ENCODE data around the gene TRANK1.
"Not testable (repeated sequence)": the region's sequence is repeated elsewhere in the genome, so short reads cannot be mapped to it uniquely, and the experiment has no call there.

Gene TRANK1

DNA sequence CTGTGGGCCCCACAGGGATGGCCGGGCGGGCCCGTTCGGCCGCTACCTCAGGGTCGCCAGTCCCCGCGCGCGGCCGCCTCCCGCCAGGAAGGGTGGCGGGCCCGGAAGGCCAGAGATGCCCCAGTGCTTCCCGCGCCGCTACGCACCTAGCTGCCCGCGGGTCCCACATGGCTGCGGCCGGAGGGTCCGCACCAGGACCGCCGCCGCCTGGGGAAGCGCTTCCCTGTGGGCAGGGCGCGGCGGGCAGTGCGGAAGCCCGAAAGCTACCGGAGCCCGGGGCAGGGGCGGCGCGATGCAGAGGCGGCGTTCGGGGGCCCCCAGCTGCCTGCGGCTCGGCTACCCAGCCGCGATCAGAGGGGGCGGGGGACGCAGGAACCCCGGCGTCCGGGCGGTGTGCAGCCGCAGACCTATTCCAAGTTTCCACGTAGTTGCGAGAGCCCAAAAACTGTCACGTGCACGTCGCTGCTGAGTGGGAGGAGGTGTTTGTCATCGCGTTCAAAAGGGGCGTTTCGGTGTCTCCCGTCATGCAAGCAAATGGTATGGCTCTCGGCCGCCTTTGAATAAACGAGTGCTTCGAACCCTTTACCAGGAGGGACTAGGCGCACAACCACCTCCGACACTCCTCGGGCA is at the start of gene TRANK1:
Gene TRANK1, minus strand, starts transcription at position 414 of the 630 bp plus-strand sequence. Its CDS starts 245 bp downstream, at position 169.
- peak; percentile 80 for DNase-seq

- peak; percentile 93 for DNase-seq
Measured at GRCh38 chr3:36993326-36994283, 48.8 kb upstream of the TRANK1 start, which contains the start of gene MLH1. Gene MLH1, plus strand, starts transcription at chr3:36993518. Its CDS starts 30 bp downstream, at chr3:36993548.

GRCh38 chr3:36992806-36993325 is 48.0 kb upstream of the TRANK1 start, which contains the start of gene EPM2AIP1:
Gene EPM2AIP1, minus strand, starts transcription at chr3:36993131. Its CDS starts 54 bp downstream, at chr3:36993077.
- DNase-seq, result peak; percentile 87

DNA sequence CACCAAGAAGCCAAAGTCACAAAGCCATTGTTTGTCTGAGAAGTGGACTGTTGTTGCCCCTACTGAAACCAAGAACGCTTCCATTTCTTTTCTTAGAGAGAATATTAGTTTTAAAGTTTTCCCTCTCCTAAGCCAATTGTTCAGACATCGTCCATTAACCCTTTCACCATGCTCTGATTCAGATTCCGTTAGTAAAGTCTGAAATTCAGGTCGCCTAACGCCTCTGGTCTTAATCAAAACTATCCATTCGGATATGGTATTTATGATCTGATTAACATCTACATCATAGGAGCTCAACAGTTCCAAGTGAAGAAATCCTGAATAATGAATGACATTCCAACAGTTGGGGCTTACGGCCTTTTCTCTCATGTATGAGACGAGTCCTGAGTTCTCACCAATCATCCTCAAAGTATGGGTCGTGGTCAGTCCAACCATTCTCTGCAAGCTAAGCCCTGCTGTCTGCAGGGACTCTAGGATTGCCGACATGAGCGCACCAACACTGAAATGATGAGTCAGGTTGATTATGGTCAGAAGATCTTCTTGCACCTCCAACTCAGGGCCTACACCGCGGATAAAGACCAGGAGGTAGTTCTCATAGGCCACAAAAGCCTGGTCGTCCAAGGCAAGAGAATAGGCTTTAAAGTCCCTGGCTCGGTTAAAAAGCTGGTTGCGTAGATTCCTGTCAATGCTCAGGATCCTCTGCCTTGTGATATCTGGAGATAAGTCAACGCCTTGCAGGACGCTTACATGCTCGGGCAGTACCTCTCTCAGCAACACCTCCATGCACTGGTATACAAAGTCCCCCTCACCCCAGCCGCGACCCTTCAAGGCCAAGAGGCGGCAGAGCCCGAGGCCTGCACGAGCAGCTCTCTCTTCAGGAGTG is 47.3 kb upstream of the TRANK1 start:
- DNase-seq, result no peak

- no peak for DNase-seq
Measured at GRCh38 chr3:36991147-36991546, 46.3 kb upstream of the TRANK1 start.

DNA sequence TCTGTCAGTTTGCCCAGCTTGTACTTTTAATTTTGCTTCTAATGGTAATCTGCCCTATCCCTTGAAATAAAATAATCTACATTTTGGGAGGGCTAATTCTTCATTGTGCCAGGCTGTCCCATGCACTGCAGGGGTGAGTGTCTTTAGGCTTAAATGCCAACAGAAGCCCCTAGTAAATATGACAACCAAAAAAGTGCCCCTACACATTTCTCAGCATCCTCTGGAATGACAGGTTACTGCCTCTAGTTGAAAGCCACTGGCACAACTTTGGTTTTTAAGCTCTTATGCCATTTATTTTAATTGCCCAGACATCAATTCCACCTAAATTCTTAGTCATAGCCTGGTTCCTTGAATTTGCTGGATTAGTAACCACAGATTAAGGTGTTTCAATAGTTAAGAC is 44.7 kb upstream of the TRANK1 start:
- no peak for DNase-seq

DNA sequence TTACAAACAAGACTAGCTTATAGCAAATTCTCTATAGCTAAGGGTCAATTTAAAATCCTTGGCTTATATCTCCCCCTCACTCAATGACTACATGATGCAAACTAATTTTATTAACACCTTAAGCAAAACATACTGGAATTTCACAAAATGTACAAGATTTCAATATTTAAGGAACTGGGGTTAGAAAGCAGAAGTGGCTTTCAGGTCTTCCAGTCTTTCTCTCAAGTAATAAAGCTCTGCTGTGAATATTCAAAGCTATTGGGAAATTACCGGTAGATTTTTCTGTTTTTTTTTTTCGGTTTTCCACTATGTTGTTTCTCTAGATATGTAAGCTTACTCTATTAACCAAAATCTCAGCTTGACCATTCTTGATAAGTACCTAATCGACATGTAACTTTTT is 44.2 kb upstream of the TRANK1 start:
- no peak for DNase-seq

- DNase-seq, result no peak
Measured at GRCh38 chr3:36988356-36988755, 43.5 kb upstream of the TRANK1 start.

DNA sequence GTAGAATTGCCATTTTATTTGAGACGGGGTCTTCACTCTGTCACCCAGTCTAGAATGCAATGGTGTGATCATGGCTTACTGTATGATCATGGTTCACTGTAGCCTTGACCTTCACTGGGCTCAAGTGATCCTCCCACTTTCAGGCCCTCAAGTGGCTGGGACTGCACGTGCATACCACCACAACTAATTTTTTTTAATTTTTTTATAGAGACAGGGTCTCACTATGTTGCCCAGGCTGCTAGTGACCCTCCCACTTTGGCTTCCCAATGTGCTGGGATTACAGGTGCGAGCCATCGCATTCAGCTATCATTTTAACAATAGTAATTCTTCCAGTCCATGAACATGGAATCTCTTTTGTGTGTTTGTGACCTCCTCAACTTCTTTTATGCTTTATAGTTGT is 36.2 kb upstream of the TRANK1 start:
- no peak for DNase-seq

- DNase-seq, result no peak
Measured at GRCh38 chr3:36973139-36973538, 28.3 kb upstream of the TRANK1 start.

- no peak for DNase-seq
Measured at GRCh38 chr3:36972163-36972562, 27.3 kb upstream of the TRANK1 start.

DNA sequence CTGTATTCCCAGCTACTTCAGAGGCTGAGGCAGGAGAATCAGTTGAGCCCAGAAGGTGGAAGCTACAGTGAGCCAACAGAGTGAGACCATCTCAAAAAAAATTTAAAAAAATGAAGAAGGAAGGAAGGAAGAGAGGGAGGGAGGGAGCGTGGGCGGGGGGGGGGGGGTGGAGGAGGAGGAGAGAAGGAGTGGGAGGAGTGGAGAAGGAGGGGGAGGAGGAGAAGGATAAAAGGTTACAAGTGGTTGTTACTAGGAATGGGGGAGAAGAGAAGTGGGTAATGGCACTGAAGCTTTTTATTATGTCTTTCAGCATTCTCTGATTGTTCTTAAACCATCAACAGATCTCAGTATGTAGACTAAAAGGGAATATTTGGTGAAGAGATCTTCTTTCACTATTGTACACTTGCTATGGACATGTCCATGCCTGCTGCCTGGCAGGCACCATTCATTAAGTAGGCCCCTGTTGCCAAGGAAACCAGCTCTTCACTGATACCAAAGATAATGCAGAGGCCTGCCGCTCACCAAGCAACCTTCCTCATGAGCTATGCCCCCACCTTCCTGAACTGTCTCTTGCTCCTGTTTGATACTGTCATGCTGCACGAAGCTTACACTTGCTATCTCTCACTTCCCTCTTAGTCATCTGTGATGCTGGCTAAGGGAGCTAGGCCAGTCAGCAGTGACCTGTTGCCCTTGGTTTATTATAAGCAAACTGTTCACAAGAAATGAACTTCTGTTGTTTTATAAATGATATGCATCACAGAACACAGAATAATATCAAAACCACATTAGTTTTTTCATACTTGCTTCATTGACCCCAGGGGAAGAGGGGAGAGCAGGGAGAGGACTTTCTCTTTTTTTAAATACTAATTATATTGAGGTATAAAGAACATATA is 24.9 kb upstream of the TRANK1 start:
- DNase-seq, result no peak

DNA sequence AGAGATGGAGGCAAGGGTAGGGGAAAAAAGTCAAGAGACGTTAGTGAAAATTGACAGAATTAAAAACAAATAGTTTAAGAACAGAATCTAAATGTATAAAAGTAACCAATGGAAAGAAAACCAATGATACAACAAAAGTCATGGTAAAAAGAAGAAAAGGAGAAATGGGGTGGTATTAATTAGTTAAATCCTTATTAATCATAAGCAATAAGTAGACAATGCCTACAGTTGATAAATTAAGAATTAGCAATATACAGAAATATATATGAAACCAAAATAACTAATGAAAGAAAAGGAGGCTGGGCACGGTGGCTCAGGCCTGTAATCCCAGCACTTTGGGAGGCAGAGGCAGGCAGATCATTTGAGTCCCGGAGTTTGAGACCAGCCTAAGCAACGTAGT is 24.2 kb upstream of the TRANK1 start:
- DNase-seq, result no peak

DNA sequence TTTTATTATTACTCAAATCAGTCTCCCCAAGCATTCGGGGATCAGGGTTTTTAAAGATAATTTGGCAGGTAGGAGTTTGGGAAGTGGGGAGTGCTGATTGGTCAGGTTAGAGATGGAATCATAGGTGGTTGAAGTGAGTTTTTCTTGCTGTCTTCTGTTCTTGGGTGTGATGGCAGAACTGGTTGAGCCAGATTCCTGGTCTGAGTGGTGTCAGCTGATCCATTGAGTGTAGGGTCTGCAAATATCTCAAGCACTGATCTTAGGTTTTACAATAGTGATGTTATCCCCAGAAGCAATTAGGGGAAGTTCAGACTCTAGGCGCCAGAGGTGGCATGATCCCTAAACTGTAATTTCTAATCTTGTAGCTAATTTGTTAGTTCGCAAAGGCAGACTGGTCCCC is 20.6 kb upstream of the TRANK1 start:
- no peak for DNase-seq

DNA sequence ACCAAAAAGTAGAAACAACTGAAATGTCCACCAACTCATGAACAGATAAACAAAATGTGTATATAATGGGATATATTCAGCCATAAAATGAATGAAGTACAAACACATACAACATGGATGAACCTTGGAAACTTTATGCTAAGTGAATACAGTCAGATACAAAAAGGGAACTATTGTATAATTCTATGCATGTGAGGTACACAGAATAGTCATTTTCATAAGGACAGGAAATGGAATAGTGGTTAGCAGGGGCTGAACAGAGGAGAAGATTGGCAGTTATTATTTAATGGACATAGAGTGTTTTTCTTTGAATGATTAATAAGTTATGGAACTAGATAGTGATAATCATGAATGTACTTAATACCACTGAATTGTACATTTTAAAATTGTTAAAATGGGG is 20.0 kb upstream of the TRANK1 start:
- DNase-seq, result no peak

GRCh38 chr3:36964331-36964730 is 19.5 kb upstream of the TRANK1 start:
- DNase-seq, result no peak

GRCh38 chr3:36963008-36963407 is 18.2 kb upstream of the TRANK1 start:
- not testable (repeated sequence) for DNase-seq

- no peak for DNase-seq
Measured at GRCh38 chr3:36960502-36960901, 15.6 kb upstream of the TRANK1 start.

- no peak for DNase-seq
Measured at GRCh38 chr3:36959821-36960220, 15.0 kb upstream of the TRANK1 start.

- no peak for DNase-seq
Measured at GRCh38 chr3:36957862-36958686, 13.2 kb upstream of the TRANK1 start.

DNA sequence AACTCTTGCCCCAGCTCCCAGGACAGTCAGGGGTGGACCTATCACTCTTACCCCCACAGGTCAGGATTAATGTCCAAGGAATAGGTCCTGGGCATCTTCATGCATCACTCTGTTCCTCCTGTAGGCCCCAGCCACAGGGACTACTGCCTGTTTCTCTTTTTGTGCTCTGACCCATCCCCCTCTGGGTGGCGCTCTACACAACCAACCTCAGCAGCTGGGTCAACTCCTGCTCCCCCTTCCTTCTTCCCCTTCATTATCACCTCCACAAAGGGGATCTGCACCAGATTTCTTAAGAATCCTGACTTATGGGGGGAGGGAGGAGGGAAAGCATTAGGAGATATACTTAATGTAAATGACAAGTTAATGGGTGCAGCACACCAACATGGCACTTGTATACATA is 12.2 kb upstream of the TRANK1 start:
- no peak for DNase-seq
